ENCODE results near the gene CZIB. TPM values are rescaled to one million over a fixed set of nuclear protein-coding genes. Genes with fewer than 3 reads are reported as not detected.

Gene CZIB
- total RNA-seq, 5 donors from 2014 or later (not counting 1 experiment from before 2014, with no cell fraction given) = 41.4 to 71.3 (median 69.3) TPM

DNA sequence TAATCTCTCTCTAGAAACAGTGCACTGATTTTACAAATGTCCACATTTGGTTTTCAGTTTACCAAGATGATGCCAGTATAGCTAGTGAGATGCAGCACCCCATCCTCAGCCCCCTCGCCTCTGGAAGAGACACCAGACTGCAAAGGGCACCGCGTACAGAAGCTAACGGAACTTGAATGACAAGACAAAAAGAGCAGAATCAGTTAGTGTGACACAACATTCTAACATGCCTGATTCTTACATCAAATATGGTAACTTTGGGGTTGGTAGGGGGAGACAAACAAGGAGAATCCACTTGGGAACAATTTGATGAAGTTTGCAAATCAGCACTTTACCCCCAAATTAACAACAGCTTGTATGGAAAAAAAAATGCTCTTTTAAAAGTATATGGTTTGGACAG, 21.9 kb upstream of the CZIB start:
- Histone ChIP-seq H3K27me3 (replicated peaks in 1 of 2; ENCODE audit: control insufficient read depth in 2 of 2, extremely low read depth in 1 of 2, insufficient read depth in 2 of 2, low read length in 1 of 2) (no peaks in the 10 kb centered on the region), H3K4me3 (ENCODE audit: control insufficient read depth in 1 of 2, extremely low read depth in 1 of 2, low read length in 1 of 2) (no peak overlapping the region), H3K36me3 (ENCODE audit: control insufficient read depth in 2 of 2, extremely low read depth in 1 of 2, insufficient read depth in 1 of 2, low read length in 1 of 2) (peaks cover 0 to 3% of the 10 kb centered on the region in 2 donors), H3K4me1 (ENCODE audit: control insufficient read depth in 1 of 2, extremely low read depth in 1 of 2, insufficient read depth in 2 of 2, low read length in 2 of 2) (peaks cover 5 to 16% of the 10 kb centered on the region in 2 experiments), H3K27ac (ENCODE audit: low read length) (no peak overlapping the region), H3K9me3 (no peaks in the 10 kb centered on the region)
- Mint-ChIP-seq H3K4me3 (no peak overlapping the region), H3K9me3 (no peaks in the 10 kb centered on the region), H3K36me3 (peaks cover 5% of the 10 kb centered on the region), H3K4me1 (peaks cover 15 to 19% (median 16%) of the 10 kb centered on the region in 3 donors), H3K27ac (no peak overlapping the region), H3K27me3 (no peaks in the 10 kb centered on the region)
- DNase-seq (no peak), ATAC-seq (replicated peaks in 1 of 4) (no peak)
- POLR2A ChIA-PET = interaction anchor here in 1 of 2 donors (0.6 kb wide), 1 partner anchor 360 kb away, joined by 4 read pairs; no protein-coding TSS in a partner anchor
- WGBS (ENCODE audit: insufficient coverage) = 100% methylated on average over 1 of the region's 4 CpGs
- CTCF ChIA-PET = no interaction called here

- H3K9me3 ChIP-seq = no peaks in the 10 kb centered on the region
- Mint-ChIP-seq H3K4me1 (peaks cover 18 to 21% (median 18%) of the 10 kb centered on the region in 3 donors), H3K4me3 (no peak overlapping the region), H3K36me3 (peaks cover 5% of the 10 kb centered on the region), H3K9me3 (no peaks in the 10 kb centered on the region), H3K27me3 (no peaks in the 10 kb centered on the region), H3K27ac (no peak overlapping the region)
- H3K36me3 ChIP-seq (ENCODE audit: control insufficient read depth in 2 of 2, extremely low read depth in 1 of 2, insufficient read depth in 1 of 2, low read length in 1 of 2) = peaks cover 0 to 3% of the 10 kb centered on the region in 2 donors
- whole genome bisulfite sequencing (ENCODE audit: insufficient coverage) = 84% methylated on average over 2 of the region's 2 CpGs
- H3K4me3 ChIP-seq (ENCODE audit: control insufficient read depth in 1 of 2, extremely low read depth in 1 of 2, low read length in 1 of 2) = no peak overlapping the region
- ATAC-seq (replicated peaks in 1 of 4) (no peak), DNase-seq (no peak)
- ChIA-PET POLR2A (no interaction called here), CTCF (no interaction called here)
- H3K27ac ChIP-seq (ENCODE audit: low read length) = no peak overlapping the region
- peaks cover 5 to 22% of the 10 kb centered on the region in 2 experiments for H3K4me1 ChIP-seq (ENCODE audit: control insufficient read depth in 1 of 2, extremely low read depth in 1 of 2, insufficient read depth in 2 of 2, low read length in 2 of 2)
- H3K27me3 ChIP-seq (replicated peaks in 1 of 2; ENCODE audit: control insufficient read depth in 2 of 2, extremely low read depth in 1 of 2, insufficient read depth in 2 of 2, low read length in 1 of 2) = no peaks in the 10 kb centered on the region
These were observed 21.4 kb upstream of the CZIB start for GRCh38 chr1:53241828-53242227.

DNA sequence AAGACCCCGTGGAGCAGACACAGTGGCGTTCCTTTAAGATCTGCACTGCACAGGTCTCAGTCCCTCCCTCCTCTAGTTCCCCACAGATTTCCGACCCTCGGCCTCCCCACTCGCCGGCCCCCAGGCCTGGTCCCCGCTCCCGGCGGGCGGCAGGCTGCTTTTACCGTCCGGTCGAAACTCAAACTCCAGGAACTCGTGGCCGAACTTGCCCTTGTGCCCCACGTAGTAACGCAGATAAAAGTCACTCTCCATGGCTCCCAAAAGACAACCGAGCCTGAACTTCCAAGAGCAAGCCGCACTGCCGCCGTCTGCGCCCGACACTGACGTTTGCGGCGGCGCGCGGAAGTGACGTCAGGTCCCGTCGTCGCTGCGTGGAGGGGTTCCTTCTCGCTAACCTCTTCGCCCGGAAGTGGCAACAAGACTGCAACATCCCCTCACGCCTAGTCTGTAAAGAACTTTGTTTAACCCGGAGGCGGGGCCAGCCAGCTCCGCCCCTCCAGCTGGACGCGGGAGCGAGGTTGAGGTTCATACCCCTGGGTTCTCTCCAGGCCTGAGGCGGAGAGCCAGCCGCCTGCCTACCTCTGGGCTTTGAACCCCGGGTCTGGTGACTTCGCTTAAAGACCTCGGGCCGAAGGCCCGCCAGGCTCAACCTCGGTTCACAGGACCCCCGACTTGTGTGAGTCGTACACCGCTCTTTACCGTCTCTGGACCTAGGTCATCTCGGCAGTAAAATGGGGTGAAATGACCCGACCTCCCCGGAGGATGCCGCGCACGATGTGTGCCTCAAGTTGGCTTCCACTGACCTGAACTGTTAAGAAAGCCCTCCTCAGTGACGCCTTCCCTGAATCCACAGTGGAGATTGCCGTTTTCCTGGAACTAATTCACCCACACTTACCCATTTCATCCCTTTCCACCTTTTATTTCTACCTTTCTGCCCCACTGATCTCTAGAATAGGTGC, 18.0 kb upstream of the CZIB start, which contains the start of gene MAGOH:
TSS of gene MAGOH (minus strand) at position 322 of the 959 bp plus-strand sequence. CDS start at position 252, 70 bp downstream.
- CTCF ChIA-PET = no interaction called here
- 4% methylated on average over 58 of the region's 64 CpGs for WGBS (ENCODE audit: insufficient coverage)
- Mint-ChIP-seq H3K4me3 (peak within 1 kb of the TSS; percentile 95 to 99 (median 98)), H3K9me3 (no peaks in the 10 kb centered on the region), H3K36me3 (peaks cover 17% of the 10 kb centered on the region), H3K4me1 (peaks cover 34 to 36% (median 34%) of the 10 kb centered on the region in 3 donors), H3K27ac (peak within 1 kb of the TSS; percentile 89 to 93), H3K27me3 (no peaks in the 10 kb centered on the region)
- H3K4me1 ChIP-seq (ENCODE audit: control insufficient read depth in 1 of 2, extremely low read depth in 1 of 2, insufficient read depth in 2 of 2, low read length in 2 of 2) = peaks cover 9 to 29% of the 10 kb centered on the region in 2 experiments
- ATAC-seq (replicated peaks in 1 of 4) (peak; percentile 95 to 99 (median 98)), DNase-seq (peak; percentile 87 to 98 (median 93))
- H3K27ac ChIP-seq (ENCODE audit: low read length) = peak within 1 kb of the TSS; percentile 82
- H3K36me3 ChIP-seq (ENCODE audit: control insufficient read depth in 2 of 2, extremely low read depth in 1 of 2, insufficient read depth in 1 of 2, low read length in 1 of 2) = peaks cover 3 to 23% of the 10 kb centered on the region in 2 donors
- POLR2A ChIA-PET = interaction anchor here (0.6 to 0.7 kb wide), 2 partner anchors 24 to 448 kb away, joined by 4 to 14 read pairs; no protein-coding TSS in a partner anchor
- H3K9me3 ChIP-seq = no peaks in the 10 kb centered on the region
- H3K4me3 ChIP-seq (ENCODE audit: control insufficient read depth in 1 of 2, extremely low read depth in 1 of 2, low read length in 1 of 2) = peak within 1 kb of the TSS; percentile 95 to 100
- H3K27me3 ChIP-seq (replicated peaks in 1 of 2; ENCODE audit: control insufficient read depth in 2 of 2, extremely low read depth in 1 of 2, insufficient read depth in 2 of 2, low read length in 1 of 2) = no peaks in the 10 kb centered on the region

DNA sequence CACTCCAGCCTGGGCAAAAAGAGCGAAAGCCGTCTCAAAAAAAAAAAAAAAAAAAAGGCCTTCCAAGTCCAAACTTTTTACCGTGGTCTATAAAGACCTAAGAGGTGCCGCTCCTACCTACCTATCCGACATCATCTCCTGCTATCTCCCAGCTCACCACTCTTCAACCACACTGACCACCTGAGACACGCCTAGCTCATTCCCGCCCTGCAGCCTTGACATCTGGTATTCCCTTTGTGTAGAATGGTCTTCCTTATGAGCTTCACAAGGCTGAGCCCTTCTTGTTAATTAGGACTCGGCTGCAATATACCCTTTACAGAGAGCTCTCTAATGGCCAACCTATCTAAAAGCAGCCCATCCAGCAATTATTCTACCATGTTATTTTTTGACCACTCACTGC, 17.2 kb upstream of the CZIB start:
- DNase-seq (peak in 1 of 35 experiments; percentile 14), ATAC-seq (replicated peaks in 1 of 4) (no peak)
- no peaks in the 10 kb centered on the region for H3K9me3 ChIP-seq
- H3K4me3 Mint-ChIP-seq = peak overlapping the region; percentile 95 to 99 (median 98)
- peaks cover 9 to 29% of the 10 kb centered on the region in 2 experiments for H3K4me1 ChIP-seq (ENCODE audit: control insufficient read depth in 1 of 2, extremely low read depth in 1 of 2, insufficient read depth in 2 of 2, low read length in 2 of 2)
- peaks cover 34 to 36% (median 34%) of the 10 kb centered on the region in 3 donors for H3K4me1 Mint-ChIP-seq
- ChIA-PET CTCF (no interaction called here), POLR2A (interaction anchor here in 1 of 2 donors (0.7 kb wide), 2 partner anchors 25 to 40 kb away, joined by 3 to 14 read pairs; no protein-coding TSS in a partner anchor)
- H3K4me3 ChIP-seq (ENCODE audit: control insufficient read depth in 1 of 2, extremely low read depth in 1 of 2, low read length in 1 of 2) = peak overlapping the region; percentile 95 to 100
- no peaks in the 10 kb centered on the region for H3K27me3 Mint-ChIP-seq
- peak overlapping the region; percentile 89 to 93 for H3K27ac Mint-ChIP-seq
- H3K27me3 ChIP-seq (replicated peaks in 1 of 2; ENCODE audit: control insufficient read depth in 2 of 2, extremely low read depth in 1 of 2, insufficient read depth in 2 of 2, low read length in 1 of 2) = no peaks in the 10 kb centered on the region
- 0% methylated on average over 1 of the region's 8 CpGs for WGBS (ENCODE audit: insufficient coverage)
- no peaks in the 10 kb centered on the region for H3K9me3 Mint-ChIP-seq
- peaks cover 4 to 29% of the 10 kb centered on the region in 2 donors for H3K36me3 ChIP-seq (ENCODE audit: control insufficient read depth in 2 of 2, extremely low read depth in 1 of 2, insufficient read depth in 1 of 2, low read length in 1 of 2)
- H3K36me3 Mint-ChIP-seq = peaks cover 20% of the 10 kb centered on the region
- H3K27ac ChIP-seq (ENCODE audit: low read length) = peak overlapping the region; percentile 82

- no peak for DNase-seq
- Histone ChIP-seq H3K27me3 (replicated peaks in 1 of 2; ENCODE audit: control insufficient read depth in 2 of 2, extremely low read depth in 1 of 2, insufficient read depth in 2 of 2, low read length in 1 of 2) (no peaks in the 10 kb centered on the region), H3K9me3 (no peaks in the 10 kb centered on the region), H3K4me3 (ENCODE audit: control insufficient read depth in 1 of 2, extremely low read depth in 1 of 2, low read length in 1 of 2) (peak overlapping the region; percentile 84 to 89), H3K27ac (ENCODE audit: low read length) (peak overlapping the region; percentile 94), H3K36me3 (ENCODE audit: control insufficient read depth in 2 of 2, extremely low read depth in 1 of 2, insufficient read depth in 1 of 2, low read length in 1 of 2) (peaks cover 13 to 26% of the 10 kb centered on the region in 2 donors), H3K4me1 (ENCODE audit: control insufficient read depth in 1 of 2, extremely low read depth in 1 of 2, insufficient read depth in 2 of 2, low read length in 2 of 2) (peaks cover 11 to 13% of the 10 kb centered on the region in 2 experiments)
- WGBS (ENCODE audit: insufficient coverage) = 88% methylated on average over 1 of the region's 3 CpGs
- H3K27me3 Mint-ChIP-seq = no peaks in the 10 kb centered on the region
- POLR2A ChIA-PET = no interaction called here
- CTCF ChIA-PET = no interaction called here
- H3K36me3 Mint-ChIP-seq = peaks cover 10% of the 10 kb centered on the region
- ATAC-seq (replicated peaks in 1 of 4) = no peak
- H3K4me1 Mint-ChIP-seq = peaks cover 21 to 27% (median 25%) of the 10 kb centered on the region in 3 donors
- H3K27ac Mint-ChIP-seq = peak overlapping the region; percentile 96 to 97
- no peaks in the 10 kb centered on the region for H3K9me3 Mint-ChIP-seq
- H3K4me3 Mint-ChIP-seq = peak overlapping the region; percentile 88 to 89 (median 88)
These were observed 490 bp upstream of the CZIB start for GRCh38 chr1:53220962-53221286.

GRCh38 chr1:53219711-53220110, 723 bp downstream of the CZIB start:
- H3K27ac Mint-ChIP-seq = peak overlapping the region; percentile 96 to 97
- Histone ChIP-seq H3K4me1 (ENCODE audit: control insufficient read depth in 1 of 2, extremely low read depth in 1 of 2, insufficient read depth in 2 of 2, low read length in 2 of 2) (peaks cover 11 to 13% of the 10 kb centered on the region in 2 experiments), H3K9me3 (no peaks in the 10 kb centered on the region), H3K27ac (ENCODE audit: low read length) (peak overlapping the region; percentile 94), H3K4me3 (ENCODE audit: control insufficient read depth in 1 of 2, extremely low read depth in 1 of 2, low read length in 1 of 2) (peak overlapping the region; percentile 84 to 89), H3K27me3 (replicated peaks in 1 of 2; ENCODE audit: control insufficient read depth in 2 of 2, extremely low read depth in 1 of 2, insufficient read depth in 2 of 2, low read length in 1 of 2) (no peaks in the 10 kb centered on the region), H3K36me3 (ENCODE audit: control insufficient read depth in 2 of 2, extremely low read depth in 1 of 2, insufficient read depth in 1 of 2, low read length in 1 of 2) (peaks cover 14 to 28% of the 10 kb centered on the region in 2 donors)
- DNase-seq (no peak), ATAC-seq (replicated peaks in 1 of 4) (no peak)
- 49% methylated on average over 6 of the region's 8 CpGs for WGBS (ENCODE audit: insufficient coverage)
- H3K36me3 Mint-ChIP-seq = peaks cover 10% of the 10 kb centered on the region
- POLR2A ChIA-PET = no interaction called here
- H3K9me3 Mint-ChIP-seq = no peaks in the 10 kb centered on the region
- peak overlapping the region; percentile 88 to 89 (median 88) for H3K4me3 Mint-ChIP-seq
- no peaks in the 10 kb centered on the region for H3K27me3 Mint-ChIP-seq
- CTCF ChIA-PET = interaction anchor here in 1 of 2 donors (0.9 kb wide), 1 partner anchor 9 kb away, joined by 3 read pairs; no protein-coding TSS in a partner anchor
- H3K4me1 Mint-ChIP-seq = peaks cover 21 to 27% (median 25%) of the 10 kb centered on the region in 3 donors

Measured in T-cell (primary cell).